CD4-positive, alpha-beta T cell treated with Interleukin-2 at 100 ng/mL for 4 hours (primary cell): ENCODE data around the gene PTPRT.

Experiments
- DNase-seq: peaks from one replicate; pipeline ENCODE4 v3.0.0-alpha.2; 2020; ENCODE audit warnings: low spot score

The PTPRT gene

GRCh38 chr20:42191140-42191860, 998.4 kb downstream of the PTPRT start:
- no peak for DNase-seq

- DNase-seq, result no peak
These were observed 999.6 kb downstream of the PTPRT start for GRCh38 chr20:42190084-42190483.

- DNase-seq, result no peak
These were observed 1003.4 kb downstream of the PTPRT start for GRCh38 chr20:42186337-42186736.

GRCh38 chr20:42183147-42183546, 1006.6 kb downstream of the PTPRT start:
- no peak for DNase-seq

- no peak for DNase-seq
These were observed 1008.6 kb downstream of the PTPRT start for GRCh38 chr20:42181064-42181463.

GRCh38 chr20:42179768-42180167, 1009.9 kb downstream of the PTPRT start:
- DNase-seq, result no peak

- no peak for DNase-seq
These were observed 1016.3 kb downstream of the PTPRT start for GRCh38 chr20:42173440-42173839.

GRCh38 chr20:42164121-42164890, 1025.4 kb downstream of the PTPRT start:
- DNase-seq, result no peak

GRCh38 chr20:42161228-42161829, 1028.4 kb downstream of the PTPRT start:
- DNase-seq, result no peak

GRCh38 chr20:42159808-42160207, 1029.9 kb downstream of the PTPRT start:
- no peak for DNase-seq

GRCh38 chr20:42158272-42158671, 1031.4 kb downstream of the PTPRT start:
- no peak for DNase-seq

GRCh38 chr20:42155586-42155985, 1034.1 kb downstream of the PTPRT start:
- DNase-seq, result no peak

- no peak for DNase-seq
These were observed 1037.1 kb downstream of the PTPRT start for GRCh38 chr20:42152575-42152974.

GRCh38 chr20:42150230-42150629, 1039.5 kb downstream of the PTPRT start:
- DNase-seq, result no peak

GRCh38 chr20:42138729-42139128, 1051.0 kb downstream of the PTPRT start:
- DNase-seq, result no peak

GRCh38 chr20:42134265-42135098, 1055.2 kb downstream of the PTPRT start:
- no peak for DNase-seq

GRCh38 chr20:42130810-42131596, 1058.7 kb downstream of the PTPRT start:
- no peak for DNase-seq

- DNase-seq, result no peak
These were observed 1064.3 kb downstream of the PTPRT start for GRCh38 chr20:42125426-42125825.

GRCh38 chr20:42123981-42124473, 1065.7 kb downstream of the PTPRT start:
- DNase-seq, result no peak

GRCh38 chr20:42118409-42119125, 1071.1 kb downstream of the PTPRT start:
- no peak for DNase-seq

GRCh38 chr20:42118001-42118400, 1071.7 kb downstream of the PTPRT start:
- no peak for DNase-seq
